ENCODE data around the gene SLCO2B1. TPM values are rescaled to one million over a fixed set of nuclear protein-coding genes. Genes with fewer than 3 reads are reported as not detected.

SLCO2B1 gene
- total and polyA plus RNA-seq, 2 donors from 2014 or later, result 8.9 to 117 TPM

GRCh38 chr11:75162954-75163353 lies 12.0 kb downstream of the SLCO2B1 start:
- intact Hi-C loops (cut with DNase I), result no loop called here
- Histone ChIP-seq H3K36me3 (ENCODE audit: control insufficient read depth in 2 of 3, insufficient read depth in 3 of 3, low read length in 3 of 3) (peaks cover 0 to 3% (median 0%) of the 10 kb centered on the region in 3 donors), H3K27me3 (ENCODE audit: control insufficient read depth, insufficient read depth, low read length) (no peaks in the 10 kb centered on the region), H3K4me1 (ENCODE audit: control insufficient read depth in 2 of 3, insufficient read depth in 2 of 3, low read depth in 1 of 3, low read length in 3 of 3) (peaks cover 0 to 32% (median 19%) of the 10 kb centered on the region in 3 donors), H3K27ac (ENCODE audit: low read depth in 2 of 2, low read length in 2 of 2) (no peak overlapping the region), H3K4me3 (ENCODE audit: low read length in 3 of 3) (no peak overlapping the region), H3K9me3 (ENCODE audit: control insufficient read depth in 2 of 3, insufficient read depth in 1 of 3, low read length in 3 of 3) (no peaks in the 10 kb centered on the region), H3K9ac (ENCODE audit: low read length in 3 of 3) (no peak overlapping the region)
- DNase-seq (peak in 1 of 5 donors; percentile 61), FAIRE-seq (no peak)
- TF ChIP-seq CTCF (IDR thresholded peaks at IDR 0.05; ENCODE audit: borderline replicate concordance, extremely low read depth, insufficient read depth), result no peak

- Histone ChIP-seq H3K36me3 (ENCODE audit: control insufficient read depth in 2 of 3, insufficient read depth in 3 of 3, low read length in 3 of 3) (peaks cover 0 to 3% (median 0%) of the 10 kb centered on the region in 3 donors), H3K27ac (ENCODE audit: low read depth in 2 of 2, low read length in 2 of 2) (peak overlapping the region in 1 of 2 donors; percentile 20), H3K27me3 (ENCODE audit: control insufficient read depth, insufficient read depth, low read length) (no peaks in the 10 kb centered on the region), H3K4me3 (ENCODE audit: low read length in 3 of 3) (no peak overlapping the region), H3K9ac (ENCODE audit: low read length in 3 of 3) (no peak overlapping the region), H3K9me3 (ENCODE audit: control insufficient read depth in 2 of 3, insufficient read depth in 1 of 3, low read length in 3 of 3) (no peaks in the 10 kb centered on the region), H3K4me1 (ENCODE audit: control insufficient read depth in 2 of 3, insufficient read depth in 2 of 3, low read depth in 1 of 3, low read length in 3 of 3) (peaks cover 0 to 42% (median 19%) of the 10 kb centered on the region in 3 donors)
- FAIRE-seq, result no peak
- intact Hi-C loops (cut with DNase I), result no loop called here
- DNase-seq, result peak in 2 of 5 donors; percentile 46 to 68
- no peak for TF ChIP-seq CTCF (IDR thresholded peaks at IDR 0.05; ENCODE audit: borderline replicate concordance, extremely low read depth, insufficient read depth)
Observed at GRCh38 chr11:75163921-75164849, 13.3 kb downstream of the SLCO2B1 start.

GRCh38 chr11:75165721-75166120 lies 14.8 kb downstream of the SLCO2B1 start:
- FAIRE-seq (no peak), DNase-seq (no peak)
- Histone ChIP-seq H3K4me3 (ENCODE audit: low read length in 3 of 3) (no peak overlapping the region), H3K9me3 (ENCODE audit: control insufficient read depth in 2 of 3, insufficient read depth in 1 of 3, low read length in 3 of 3) (no peaks in the 10 kb centered on the region), H3K9ac (ENCODE audit: low read length in 3 of 3) (no peak overlapping the region), H3K27me3 (ENCODE audit: control insufficient read depth, insufficient read depth, low read length) (no peaks in the 10 kb centered on the region), H3K27ac (ENCODE audit: low read depth in 2 of 2, low read length in 2 of 2) (no peak overlapping the region), H3K36me3 (ENCODE audit: control insufficient read depth in 2 of 3, insufficient read depth in 3 of 3, low read length in 3 of 3) (peaks cover 0 to 8% (median 0%) of the 10 kb centered on the region in 3 donors), H3K4me1 (ENCODE audit: control insufficient read depth in 2 of 3, insufficient read depth in 2 of 3, low read depth in 1 of 3, low read length in 3 of 3) (peaks cover 0 to 35% (median 14%) of the 10 kb centered on the region in 3 donors)
- intact Hi-C loops (cut with DNase I), result no loop called here
- TF ChIP-seq CTCF (IDR thresholded peaks at IDR 0.05; ENCODE audit: borderline replicate concordance, extremely low read depth, insufficient read depth), result no peak
